Right lobe of liver (tissue), 4 donors: Measurements from ENCODE around the gene FFAR3.

Experiments
- CTCF ChIP-seq, 4 donors: fragments of 200-600 bp in 3 of 4; fragments of 450-650 bp in 1 of 4; IDR thresholded peaks; one replicate each; pipeline versions ENCODE4 v1.5.1 to v1.8.0; 2016 to 2022; ENCODE audit warnings: antibody characterized with exemption in 4 of 4, mild to moderate bottlenecking in 2 of 4
- POLR2A ChIP-seq: fragments of 450-650 bp; IDR thresholded peaks from one replicate; pipeline ENCODE4 v1.6.1; 2017; ENCODE audit warnings: antibody characterized with exemption, mild to moderate bottlenecking
- donor health status: DM: no; HTN: no; CAD: no.
- donor health status: DM: no; HTN: no; CAD: no.
- donor health status: DM: no; HTN: yes; CAD: no.

GRCh38 chr19:35321291-35321690 is 37.0 kb upstream of the FFAR3 start:
- TF ChIP-seq CTCF (IDR thresholded peaks at IDR 0.05) (no peak), POLR2A (no peak)
